ENCODE data around the gene LRRC71. TPM values are rescaled to one million over a fixed set of nuclear protein-coding genes. Genes with fewer than 3 reads are reported as not detected.

Gene LRRC71
- total and polyA plus RNA-seq, 10 of the 15 experiments (the other 5 are each of a cell fraction or from before 2014, with no cell fraction given), result not detected

DNA sequence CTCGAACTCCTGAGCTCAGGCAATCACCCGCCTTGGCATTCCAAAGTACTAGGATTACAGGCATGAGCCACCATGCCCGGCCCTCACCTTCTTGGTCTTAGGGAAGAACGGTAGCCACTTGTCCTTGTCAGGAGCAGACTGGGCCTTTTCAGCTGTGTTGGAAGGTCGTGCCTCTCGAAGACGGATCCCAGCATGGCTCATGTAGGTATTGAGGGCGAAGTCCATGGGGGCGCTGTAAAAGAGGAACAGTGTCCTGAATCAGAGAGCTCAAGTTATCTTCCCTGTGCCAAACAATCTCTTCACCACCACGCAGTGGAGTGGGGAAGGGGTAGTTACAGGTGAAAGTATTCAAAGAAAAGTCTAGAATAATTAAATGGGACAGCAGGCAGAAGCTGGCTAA, 35.9 kb downstream of the LRRC71 start (continued):
- TF ChIP-seq CEBPB (IDR thresholded peaks at IDR 0.05; ENCODE audit: borderline replicate concordance in 1 of 2, low read depth in 2 of 2, low read length in 2 of 2) (no peak), MXI1 (IDR thresholded peaks at IDR 0.05; ENCODE audit: low read depth, low read length) (no peak), IKZF1 (conservative IDR thresholded peaks at IDR 0.05) (no peak), TAF1 (IDR thresholded peaks at IDR 0.05; ENCODE audit: borderline replicate concordance, low read depth, low read length) (no peak), RCOR1 (conservative IDR thresholded peaks at IDR 0.05; ENCODE audit: low read depth, low read length) (no peak), MEF2A (IDR thresholded peaks at IDR 0.05; ENCODE audit: insufficient read depth, low read depth, low read length) (no peak), ZNF622 (IDR thresholded peaks at IDR 0.05) (no peak), CHD1 (IDR thresholded peaks at IDR 0.05; ENCODE audit: low read depth, low read length) (no peak), CBX3 (IDR thresholded peaks at IDR 0.05; ENCODE audit: borderline replicate concordance, low read depth) (no peak)
- TF ChIP-seq, protein P1, sequence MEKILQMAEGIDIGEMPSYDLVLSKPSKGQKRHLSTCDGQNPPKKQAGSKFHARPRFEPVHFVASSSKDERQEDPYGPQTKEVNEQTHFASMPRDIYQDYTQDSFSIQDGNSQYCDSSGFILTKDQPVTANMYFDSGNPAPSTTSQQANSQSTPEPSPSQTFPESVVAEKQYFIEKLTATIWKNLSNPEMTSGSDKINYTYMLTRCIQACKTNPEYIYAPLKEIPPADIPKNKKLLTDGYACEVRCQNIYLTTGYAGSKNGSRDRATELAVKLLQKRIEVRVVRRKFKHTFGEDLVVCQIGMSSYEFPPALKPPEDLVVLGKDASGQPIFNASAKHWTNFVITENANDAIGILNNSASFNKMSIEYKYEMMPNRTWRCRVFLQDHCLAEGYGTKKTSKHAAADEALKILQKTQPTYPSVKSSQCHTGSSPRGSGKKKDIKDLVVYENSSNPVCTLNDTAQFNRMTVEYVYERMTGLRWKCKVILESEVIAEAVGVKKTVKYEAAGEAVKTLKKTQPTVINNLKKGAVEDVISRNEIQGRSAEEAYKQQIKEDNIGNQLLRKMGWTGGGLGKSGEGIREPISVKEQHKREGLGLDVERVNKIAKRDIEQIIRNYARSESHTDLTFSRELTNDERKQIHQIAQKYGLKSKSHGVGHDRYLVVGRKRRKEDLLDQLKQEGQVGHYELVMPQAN (conservative IDR thresholded peaks at IDR 0.05), result no peak
- TF ChIP-seq, protein P2, sequence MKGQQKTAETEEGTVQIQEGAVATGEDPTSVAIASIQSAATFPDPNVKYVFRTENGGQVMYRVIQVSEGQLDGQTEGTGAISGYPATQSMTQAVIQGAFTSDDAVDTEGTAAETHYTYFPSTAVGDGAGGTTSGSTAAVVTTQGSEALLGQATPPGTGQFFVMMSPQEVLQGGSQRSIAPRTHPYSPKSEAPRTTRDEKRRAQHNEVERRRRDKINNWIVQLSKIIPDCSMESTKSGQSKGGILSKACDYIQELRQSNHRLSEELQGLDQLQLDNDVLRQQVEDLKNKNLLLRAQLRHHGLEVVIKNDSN (IDR thresholded peaks at IDR 0.05; ENCODE audit: borderline replicate concordance, extremely low read length, insufficient read depth, low read depth, low read length), result no peak
- TF ChIP-seq, protein P3, sequence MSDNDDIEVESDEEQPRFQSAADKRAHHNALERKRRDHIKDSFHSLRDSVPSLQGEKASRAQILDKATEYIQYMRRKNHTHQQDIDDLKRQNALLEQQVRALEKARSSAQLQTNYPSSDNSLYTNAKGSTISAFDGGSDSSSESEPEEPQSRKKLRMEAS (IDR thresholded peaks at IDR 0.05; ENCODE audit: low read depth, low read length), result no peak

Data from GM12878 (cell line).